ENCODE results near the gene MPP2. TPM values are rescaled to one million over a fixed set of nuclear protein-coding genes. Genes with fewer than 3 reads are reported as not detected.

MPP2 gene
- total RNA-seq = 2.0 and 3.0 TPM in 2 replicates

GRCh38 chr17:43907425-43907981 lies at the start of gene MPP2:
Gene MPP2 (minus strand): TSS chr17:43907536. CDS start chr17:43904460, 3,076 bp downstream.

GRCh38 chr17:43953746-43954145 lies 46.4 kb upstream of the MPP2 start, which contains the start of gene PYY:
Gene PYY (minus strand): TSS chr17:43953940. CDS start chr17:43953483, 457 bp downstream.

GRCh38 chr17:43942051-43942685 lies 34.8 kb upstream of the MPP2 start, which contains the start of gene PPY:
Gene PPY (minus strand): TSS chr17:43942476. CDS start chr17:43941654, 822 bp downstream.

GRCh38 chr17:43846963-43847371 lies 60.4 kb downstream of the MPP2 start, which contains the start of gene CD300LG:
Gene CD300LG (plus strand): TSS chr17:43847176. CDS start chr17:43847217, 41 bp downstream.

GRCh38 chr17:43832976-43833829 lies 74.1 kb downstream of the MPP2 start, which contains the start of gene MPP3:
Gene MPP3 (minus strand): TSS chr17:43833146. CDS start chr17:43831906, 1,240 bp downstream.

Other genes starting within 250 kb of the MPP2 start
- gene MEOX1, start 245.6 kb downstream of the MPP2 start, total RNA-seq = under 0.01 and 0.09 TPM in 2 replicates
- gene SOST, start 148.7 kb downstream of the MPP2 start, total RNA-seq = not detected in 2 replicates
- gene DUSP3, start 128.6 kb downstream of the MPP2 start, total RNA-seq = 38.4 and 59.7 TPM in 2 replicates
- under 0.01 TPM in 2 replicates for gene CFAP97D1, start 127.1 kb downstream of the MPP2 start, total RNA-seq
- 7.8 and 10.0 TPM in 2 replicates for gene MPP3, start 74.4 kb downstream of the MPP2 start, total RNA-seq
- gene CD300LG, start 60.4 kb downstream of the MPP2 start, total RNA-seq = not detected in 2 replicates
- not detected in 2 replicates for gene PPY, start 34.9 kb upstream of the MPP2 start, total RNA-seq
- not detected in 2 replicates for gene PYY, start 46.4 kb upstream of the MPP2 start, total RNA-seq
- gene NAGS, start 97.1 kb upstream of the MPP2 start, total RNA-seq = 0.55 and 0.71 TPM in 2 replicates
- gene TMEM101, start 107.4 kb upstream of the MPP2 start, total RNA-seq = 93.0 and 101 TPM in 2 replicates
- gene LSM12, start 159.1 kb upstream of the MPP2 start, total RNA-seq = 23.4 and 26.3 TPM in 2 replicates
- 15.4 and 18.9 TPM in 2 replicates for gene G6PC3, start 163.2 kb upstream of the MPP2 start, total RNA-seq
- 43.7 and 55.7 TPM in 2 replicates for gene HDAC5, start 216.1 kb upstream of the MPP2 start, total RNA-seq
- 0.74 and 1.3 TPM in 2 replicates for gene HROB, start 234.4 kb upstream of the MPP2 start, total RNA-seq